SKM-1 treated with dmso at 0.1 percent for 144 hours (cell line): Measurements from ENCODE around the gene MZB1.
A peak's percentile ranks its signal among the peaks of the same experiment; 100 is the strongest.
"Not testable (repeated sequence)": the region's sequence is repeated elsewhere in the genome, so short reads cannot be mapped to it uniquely, and the experiment has no call there.

Experiments used
- DNase-seq: peaks from one replicate; lab custom pipeline; 2025; ENCODE audit not compliant: unreplicated experiment; lab: John Stamatoyannopoulos, UW

The MZB1 gene

DNA sequence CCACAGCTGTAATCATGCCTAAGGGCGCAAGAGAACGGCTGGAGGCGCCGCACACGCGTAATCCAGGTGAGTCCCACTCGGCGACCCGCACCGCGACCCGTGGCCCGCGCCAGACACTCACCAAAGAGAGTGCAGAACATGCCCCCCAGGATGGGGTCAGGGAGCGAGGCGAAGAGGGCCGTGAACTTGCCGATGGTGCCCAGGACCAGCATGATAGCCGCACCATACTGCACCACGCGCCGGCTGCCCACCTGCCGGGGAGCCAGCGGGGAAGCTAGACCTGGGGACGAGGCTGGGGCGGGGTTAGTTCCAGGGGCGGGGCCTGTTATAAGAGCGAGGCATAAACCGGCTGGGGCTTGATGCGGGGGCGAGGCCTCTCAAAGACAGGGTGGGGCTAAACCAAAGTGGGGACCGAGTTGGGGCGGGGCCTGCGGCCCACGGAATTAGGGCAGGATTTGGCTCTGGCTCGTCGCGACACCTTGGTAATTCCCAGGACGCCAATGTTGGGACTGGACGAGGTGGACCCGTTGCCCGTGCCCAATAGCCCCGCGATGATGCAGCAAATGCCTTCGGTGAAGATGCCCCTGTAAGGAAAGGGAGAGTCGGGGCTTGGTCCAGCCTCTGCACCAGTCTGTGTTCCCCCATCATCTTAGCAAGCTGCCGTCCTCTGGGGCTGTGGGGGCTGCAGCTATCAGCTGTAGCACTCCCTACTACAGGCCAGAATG, 11.4 kb downstream of the MZB1 start:
- no peak for DNase-seq

DNA sequence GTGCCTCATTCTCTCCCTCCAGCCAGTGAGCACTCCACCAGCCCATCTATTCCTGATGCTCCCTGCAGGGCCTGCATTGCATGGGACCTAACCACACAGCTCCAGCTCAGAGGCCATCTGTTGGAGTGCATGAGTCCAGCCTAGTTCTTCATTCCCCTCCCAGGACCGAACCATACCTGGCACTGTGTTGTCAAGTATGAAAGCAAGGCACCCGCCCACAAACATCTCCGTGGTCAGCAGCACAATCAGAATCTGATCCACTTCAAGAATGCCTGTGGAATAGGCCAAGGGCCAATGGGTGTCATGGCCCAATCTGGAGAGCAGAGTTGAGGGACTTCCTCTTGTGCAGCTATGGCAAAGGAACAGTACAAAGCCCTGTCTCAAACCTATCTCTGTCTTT, 12.5 kb downstream of the MZB1 start:
- DNase-seq, result no peak

- no peak for DNase-seq
Observed at GRCh38 chr5:139376364-139376763, 13.3 kb downstream of the MZB1 start.

- DNase-seq, result no peak
Observed at GRCh38 chr5:139374909-139375308, 14.8 kb downstream of the MZB1 start.

DNA sequence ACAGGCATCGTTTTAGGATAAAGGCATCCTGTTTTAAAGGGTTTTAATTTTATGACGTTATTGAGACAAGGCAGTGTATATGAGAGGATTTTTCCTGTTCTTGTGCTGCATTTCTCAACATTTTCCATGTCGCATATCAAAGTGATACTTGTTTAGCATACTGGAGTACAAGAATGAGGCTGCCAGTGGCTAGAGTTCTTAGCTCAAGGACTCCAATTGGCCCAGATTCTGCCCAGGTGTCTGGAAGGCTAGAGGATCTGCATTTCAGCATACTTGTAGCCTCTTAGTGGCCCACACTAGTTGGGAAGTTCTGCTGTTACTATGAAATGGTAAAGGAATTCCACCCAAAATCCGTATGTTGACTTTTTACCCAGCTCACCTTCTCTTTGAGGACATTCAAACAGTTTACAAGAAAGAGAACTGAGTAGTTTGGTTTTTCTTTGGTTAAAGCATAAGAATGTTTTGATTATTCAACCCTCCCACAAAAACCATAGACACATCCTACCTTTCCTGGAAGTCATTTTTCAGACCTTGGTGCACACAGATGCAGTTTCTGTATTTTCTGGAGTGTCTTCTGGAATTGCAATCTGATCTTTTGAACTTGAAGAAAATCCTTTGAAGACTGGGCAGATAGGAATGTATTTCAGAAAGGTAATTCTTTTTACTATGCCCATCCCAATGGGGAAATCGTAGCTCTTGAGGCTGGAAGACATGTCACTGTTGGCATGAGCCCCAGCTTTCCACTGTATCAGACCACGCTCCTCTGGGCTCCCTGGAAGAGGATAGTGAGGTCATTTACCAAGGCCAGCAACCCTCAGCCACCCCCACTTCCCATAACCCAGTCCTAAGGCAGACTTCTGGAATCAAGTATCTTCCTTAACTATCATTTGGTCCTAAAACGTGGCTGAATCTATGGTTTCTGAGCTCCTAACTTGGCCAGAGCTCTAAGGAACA, 18.0 kb downstream of the MZB1 start:
- no peak for DNase-seq

DNA sequence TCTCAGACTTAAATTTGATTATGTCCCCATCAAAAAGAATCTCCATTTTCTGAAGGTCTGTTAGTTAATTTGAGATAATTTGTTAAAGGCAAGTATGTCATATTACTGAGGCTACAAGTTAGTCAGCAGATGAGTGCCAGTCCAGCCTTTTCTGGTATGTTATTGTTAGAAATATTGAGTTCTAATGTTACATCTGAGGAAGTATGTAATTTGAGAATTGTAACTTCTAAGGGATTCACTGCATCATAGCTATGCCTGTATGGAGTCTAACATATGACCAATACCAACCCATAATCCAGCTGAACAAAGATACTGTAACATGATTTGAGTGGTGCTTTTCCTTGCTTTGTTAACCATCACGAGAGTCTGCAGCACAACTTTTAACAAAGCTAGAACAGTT, 20.5 kb downstream of the MZB1 start:
- no peak for DNase-seq

GRCh38 chr5:139368613-139369012, 21.1 kb downstream of the MZB1 start:
- no peak for DNase-seq

DNA sequence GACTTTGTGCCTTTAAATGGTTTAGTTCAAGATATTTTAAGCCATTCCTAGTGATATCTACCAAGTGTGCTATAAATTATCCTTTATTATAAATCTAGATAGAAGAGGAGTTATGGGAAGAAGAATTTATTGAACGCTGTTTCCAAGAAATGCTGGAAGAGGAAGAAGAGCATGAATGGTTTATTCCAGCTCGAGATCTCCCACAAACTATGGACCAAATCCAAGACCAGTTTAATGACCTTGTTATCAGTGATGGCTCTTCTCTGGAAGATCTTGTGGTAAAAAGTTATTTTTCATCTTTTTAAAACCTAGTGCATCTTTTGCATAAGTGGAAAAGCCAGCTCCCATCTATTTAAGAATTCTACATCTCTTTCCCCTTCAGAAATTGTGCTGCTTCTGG, 25.2 kb downstream of the MZB1 start:
- no peak for DNase-seq

- DNase-seq, result no peak
Observed at GRCh38 chr5:139363937-139364336, 25.8 kb downstream of the MZB1 start.

GRCh38 chr5:139361835-139362429, 27.8 kb downstream of the MZB1 start:
- no peak for DNase-seq

GRCh38 chr5:139360384-139360783, 29.3 kb downstream of the MZB1 start:
- no peak for DNase-seq

DNA sequence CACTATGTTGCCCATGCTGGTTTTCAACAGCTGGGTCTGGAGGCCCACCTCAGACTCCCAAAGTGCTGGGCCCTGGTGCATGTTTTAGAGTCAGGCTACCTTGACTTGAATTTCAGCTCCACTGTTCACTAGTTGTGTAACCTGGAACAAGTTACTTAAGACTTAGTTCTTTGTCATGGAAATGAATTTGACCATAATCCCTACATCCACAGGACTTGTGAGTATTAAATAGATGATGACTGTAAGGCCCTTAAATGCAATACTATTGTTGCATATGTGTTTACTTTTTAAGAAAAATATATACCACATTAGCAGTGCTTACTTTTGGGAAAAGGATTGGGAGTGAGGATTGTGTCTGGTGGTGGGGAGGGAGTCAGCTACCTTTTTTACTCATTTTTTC, 31.6 kb downstream of the MZB1 start:
- DNase-seq, result no peak

DNA sequence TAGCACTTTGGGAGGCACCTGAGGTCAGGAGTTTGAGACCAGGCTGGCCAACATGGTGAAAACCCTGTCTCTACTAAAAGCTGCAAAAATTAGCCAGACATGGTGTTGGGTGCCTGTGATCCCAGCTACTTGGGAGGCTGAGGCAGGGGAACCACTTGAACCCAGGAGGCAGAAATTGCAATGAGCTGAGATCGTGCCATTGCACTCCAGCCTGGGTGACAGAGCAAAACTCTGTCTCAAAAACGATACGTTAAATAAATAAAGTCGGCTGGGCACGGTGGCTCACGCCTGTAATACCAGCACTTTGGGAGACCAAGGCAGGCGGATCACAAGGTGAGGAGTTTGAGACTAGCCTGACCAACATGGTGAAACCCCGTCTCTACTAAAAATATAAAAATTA, 33.8 kb downstream of the MZB1 start:
- DNase-seq, result not testable (repeated sequence)

DNA sequence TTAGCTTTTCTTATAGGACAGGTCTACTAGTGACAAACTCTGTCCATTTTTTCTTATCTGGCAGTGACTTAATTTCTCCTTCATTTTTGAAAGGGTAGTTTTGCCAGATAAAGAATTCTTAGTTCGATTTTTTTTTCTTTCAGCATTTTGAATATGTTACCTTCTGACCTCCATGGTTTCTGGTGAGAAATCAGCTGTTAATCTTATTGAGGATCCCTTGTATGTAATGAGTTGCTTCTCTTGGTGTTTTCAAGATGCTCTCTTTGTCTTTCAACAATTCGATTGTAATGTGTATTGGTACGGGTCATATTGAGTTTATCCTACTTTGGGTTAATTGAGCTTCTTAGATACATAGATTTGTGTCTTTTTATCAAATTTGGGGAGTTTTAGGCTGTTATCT, 35.5 kb downstream of the MZB1 start:
- DNase-seq, result no peak

GRCh38 chr5:139347863-139348262, 41.9 kb downstream of the MZB1 start:
- DNase-seq, result not testable (repeated sequence)

GRCh38 chr5:139345442-139345841, 44.3 kb downstream of the MZB1 start:
- not testable (repeated sequence) for DNase-seq

- DNase-seq, result no peak
Observed at GRCh38 chr5:139344177-139344576, 45.5 kb downstream of the MZB1 start.

DNA sequence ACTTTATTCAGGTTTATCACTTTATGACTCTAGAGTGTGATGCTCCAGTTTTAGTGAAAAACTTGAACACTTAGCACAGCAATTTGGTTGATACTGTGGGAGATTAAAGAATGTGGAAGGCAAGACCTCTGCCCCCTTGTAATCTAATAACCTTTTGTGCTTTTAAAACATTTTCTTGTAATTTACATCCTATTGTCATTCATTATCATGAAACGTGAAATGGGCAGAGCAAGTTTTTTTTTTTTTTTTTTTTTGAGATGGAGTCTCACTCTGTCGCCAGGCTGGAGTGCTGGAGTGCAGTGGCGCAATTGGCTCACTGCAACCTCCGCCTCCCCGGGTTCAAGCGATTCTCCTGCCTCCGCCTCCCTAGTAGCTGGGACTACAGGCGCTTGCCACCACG, 46.2 kb downstream of the MZB1 start:
- DNase-seq, result no peak

- DNase-seq, result no peak
Observed at GRCh38 chr5:139342423-139342723, 47.3 kb downstream of the MZB1 start.

GRCh38 chr5:139341689-139342422, 47.9 kb downstream of the MZB1 start, which contains the start of gene PAIP2:
TSS of gene PAIP2 (plus strand) at chr5:139341854. CDS start at chr5:139363785, 21,931 bp downstream.
- peak; percentile 94 for DNase-seq

- no peak for DNase-seq
Observed at GRCh38 chr5:139341187-139341688, 48.5 kb downstream of the MZB1 start.
